Left cardiac atrium (tissue), 4 donors: ENCODE data around the gene DCD. TPM values are rescaled to one million over a fixed set of nuclear protein-coding genes. Genes with fewer than 3 reads are reported as not detected.

Experiments
- ATAC-seq, 2 donors: fragments of 200-7000 bp; cut with Tn5 transposase; one replicate each; pipeline ENCODE4 v1.9.1; 2020; ENCODE audit warnings: mild to moderate bottlenecking in 2 of 2, moderate library complexity in 2 of 2
- DNase-seq: peaks from one replicate; pipeline ENCODE4 v3.0.0-alpha.2; 2020
- intact Hi-C, 2 donors: fragments of 100-400 bp; cut with DNase I; formaldehyde crosslinking; loops; one replicate each; pipeline versions ENCODE4 v1.14.1 to v1.15.1; 2022 to 2023
- total RNA-seq, 2 donors: library from RNA; stranded (reverse); fragmentation: NEBNext Ultra II Directional; extraction: Animal tissue kit (Norgen Biotek cat#: 25700); gene quantifications; one replicate each; pipeline ENCODE4 v1.2.1, GENCODE V29; 2021
- donor health status: DM: no; HTN: yes; CAD: no.
- donor health status: DM: no; HTN: yes; CAD: no; lungs with severe emphysema.
- donor health status: DM: yes; HTN: yes; CAD: no.
- donor health status: Dilated cardiomyopathy.

The DCD gene
- total RNA-seq, 2 donors from 2014 or later: not detected

GRCh38 chr12:54622463-54623183 is 25.5 kb downstream of the DCD start:
- intact Hi-C loops: no loop called here
- ATAC-seq: no peak
- DNase-seq: no peak

DNA sequence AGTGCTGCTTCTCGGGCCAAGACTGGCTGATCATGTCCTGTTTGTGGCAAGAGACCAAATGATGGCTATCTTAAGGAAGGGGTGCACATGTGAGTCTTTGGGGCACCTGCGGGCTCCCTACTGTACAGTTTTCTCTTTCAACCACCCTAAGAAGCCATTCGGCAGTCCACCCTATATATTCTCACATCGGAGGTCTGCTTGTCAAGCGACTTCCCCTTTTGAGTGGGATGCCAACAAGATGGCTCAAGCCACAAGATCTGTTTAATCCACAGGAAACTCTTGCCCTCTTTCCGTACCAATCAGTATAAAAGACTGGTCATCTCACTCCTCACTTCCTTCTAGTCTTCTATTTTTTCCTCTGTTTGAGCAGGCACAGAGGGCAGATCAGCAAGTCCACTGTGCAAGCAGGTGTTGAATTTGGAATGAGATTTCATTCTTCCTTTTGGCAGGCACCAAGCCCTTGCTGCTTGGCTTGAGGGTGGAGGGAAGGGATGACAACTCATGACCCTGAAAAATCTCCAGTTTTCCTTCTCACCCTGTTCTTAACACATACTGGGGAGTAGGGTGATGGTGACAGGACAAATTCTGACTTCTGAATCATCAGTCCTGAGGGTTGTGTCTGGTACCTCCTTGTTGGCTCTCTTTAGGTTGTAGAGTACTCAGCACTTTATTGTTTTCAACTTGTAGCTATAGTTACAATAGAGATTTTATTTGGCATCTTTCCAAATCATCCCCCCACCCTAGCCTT is 31.1 kb downstream of the DCD start:
- no peak for ATAC-seq
- intact Hi-C loops: no loop called here
- DNase-seq: no peak

DNA sequence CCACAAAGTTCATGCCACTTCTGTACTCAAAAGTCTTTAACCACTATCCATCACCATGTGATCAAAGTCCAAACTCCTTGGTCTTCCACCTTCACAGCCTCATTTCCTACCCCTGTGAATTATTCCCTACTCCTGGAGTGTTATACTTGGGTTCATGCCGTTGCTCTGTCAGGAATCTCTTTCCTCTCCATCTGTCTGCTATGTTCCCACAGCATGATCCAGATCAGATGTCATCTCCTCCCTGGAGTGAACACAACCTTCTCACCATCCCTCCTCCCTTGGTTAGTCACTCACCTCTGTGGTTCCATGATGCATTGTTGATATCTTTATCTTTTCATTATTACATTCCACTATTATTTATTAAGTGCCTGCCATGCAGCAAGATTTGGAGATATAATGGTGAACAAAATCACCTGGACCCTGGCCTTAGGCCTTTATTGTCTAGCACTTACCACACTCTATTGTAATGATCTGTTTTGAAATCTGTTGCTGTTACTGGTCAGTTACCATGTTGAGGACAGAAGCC is 35.9 kb downstream of the DCD start:
- intact Hi-C loops: no loop called here
- ATAC-seq (no peak), DNase-seq (no peak)

DNA sequence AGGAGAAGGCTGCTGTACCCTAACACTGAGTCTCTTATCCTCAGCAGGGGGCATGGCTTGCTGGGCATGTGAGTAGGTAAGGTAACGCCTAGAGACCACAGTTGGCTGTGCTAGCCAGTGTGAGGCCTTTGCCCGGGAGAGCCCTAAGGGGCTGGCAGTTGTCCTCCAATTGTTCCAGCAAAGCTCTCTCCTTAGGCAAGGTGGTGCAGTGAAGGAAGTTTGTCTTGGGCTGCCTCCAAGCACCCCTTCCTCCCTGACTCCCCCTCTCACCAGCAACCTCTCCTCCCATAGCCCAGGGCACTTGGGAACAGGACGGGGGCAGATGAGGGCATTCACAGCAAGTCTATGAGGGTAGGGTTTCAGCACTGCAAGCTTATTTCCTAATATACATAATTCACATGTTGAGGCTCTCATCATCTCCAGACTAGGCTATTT is 36.4 kb downstream of the DCD start:
- ATAC-seq (no peak), DNase-seq (no peak)
- intact Hi-C loops: no loop called here

DNA sequence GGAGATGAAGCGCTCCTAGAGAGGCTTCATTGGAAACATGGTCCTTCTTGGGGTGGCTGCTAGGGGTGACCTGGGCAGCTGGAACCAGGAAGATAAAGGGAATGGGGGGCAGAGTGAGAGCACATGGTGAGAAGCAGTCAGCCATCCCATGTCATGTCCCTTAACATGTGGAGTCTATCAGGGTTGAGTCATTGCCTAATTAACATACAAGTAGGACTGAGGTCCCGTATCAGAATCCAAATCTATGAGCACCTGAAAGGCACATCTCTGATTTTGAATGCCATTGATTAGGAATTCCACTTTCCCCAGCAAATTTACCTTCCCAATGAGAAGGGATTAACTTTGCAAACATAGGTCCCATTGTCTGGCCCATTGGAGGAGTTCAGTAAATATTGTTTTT is 39.4 kb downstream of the DCD start:
- no peak for ATAC-seq
- intact Hi-C loops: no loop called here
- DNase-seq: no peak

GRCh38 chr12:54608156-54608555 is 40.0 kb downstream of the DCD start:
- ATAC-seq: no peak
- intact Hi-C loops: no loop called here
- no peak for DNase-seq

- no peak for DNase-seq
- no peak for ATAC-seq
- intact Hi-C loops: no loop called here
Observed at GRCh38 chr12:54606556-54606955, 41.6 kb downstream of the DCD start.

DNA sequence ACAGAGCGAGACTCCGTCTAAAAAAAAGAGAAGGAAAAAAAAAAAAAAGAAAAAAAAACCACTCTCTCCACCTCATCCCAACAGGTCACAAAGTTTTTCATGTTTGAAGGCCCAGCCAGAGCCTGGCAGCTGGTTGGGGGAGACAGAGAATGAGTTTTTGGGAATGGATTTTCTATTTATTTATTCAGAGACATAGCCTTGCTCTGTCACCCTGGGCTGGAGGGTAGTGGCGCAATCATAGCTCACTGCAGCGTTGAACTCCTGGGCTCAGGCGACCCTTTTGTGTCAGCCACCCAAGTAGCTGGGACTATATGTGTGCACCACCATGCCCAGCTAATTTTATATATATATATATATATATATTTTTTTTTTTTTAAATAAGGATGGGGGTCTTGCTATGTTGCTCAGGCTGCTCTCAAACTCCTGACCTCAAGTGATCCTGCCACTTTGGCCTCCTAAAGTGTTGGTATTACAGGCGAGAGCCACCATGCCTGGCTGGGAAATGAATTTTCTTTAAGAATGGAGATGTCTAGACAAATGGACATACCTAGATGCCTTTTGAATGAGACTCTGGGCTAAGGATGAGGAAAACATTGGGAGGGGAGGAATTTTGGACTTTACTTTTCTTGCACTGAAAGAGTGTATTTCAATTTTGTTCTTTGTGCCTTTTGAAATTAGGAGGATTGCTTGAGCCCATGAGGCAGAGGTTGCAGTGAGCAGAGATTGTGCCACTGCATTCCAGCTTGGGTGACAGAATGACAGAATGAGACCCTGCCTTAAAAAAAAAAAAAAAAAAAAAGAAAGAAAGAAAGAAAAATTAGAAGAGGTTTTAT is 42.8 kb downstream of the DCD start:
- intact Hi-C loops: no loop called here
- no peak for ATAC-seq

DNA sequence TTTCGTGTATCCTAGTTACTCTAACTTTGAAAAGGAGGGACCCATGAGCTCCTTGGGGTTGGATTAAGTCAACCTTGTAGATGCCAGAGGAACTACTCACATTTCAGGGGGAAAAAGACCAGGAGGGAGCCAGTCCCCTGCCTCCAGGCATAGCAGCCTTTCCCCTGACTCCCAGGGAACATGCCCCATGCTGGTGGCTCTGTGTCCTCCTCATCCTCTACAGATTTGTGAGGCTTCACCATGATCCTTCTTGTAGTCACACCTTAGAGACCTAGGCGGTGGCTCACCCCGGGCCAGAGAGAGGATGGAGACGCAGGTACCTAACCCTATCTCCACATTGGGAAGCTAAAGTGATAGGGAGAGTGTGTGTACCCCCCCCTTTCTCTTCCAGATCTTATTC is 43.7 kb downstream of the DCD start:
- ATAC-seq (no peak), DNase-seq (no peak)
- intact Hi-C loops: no loop called here

More for the DNA sequence above, 42.8 kb downstream of the DCD start:
- DNase-seq: no peak

DNA sequence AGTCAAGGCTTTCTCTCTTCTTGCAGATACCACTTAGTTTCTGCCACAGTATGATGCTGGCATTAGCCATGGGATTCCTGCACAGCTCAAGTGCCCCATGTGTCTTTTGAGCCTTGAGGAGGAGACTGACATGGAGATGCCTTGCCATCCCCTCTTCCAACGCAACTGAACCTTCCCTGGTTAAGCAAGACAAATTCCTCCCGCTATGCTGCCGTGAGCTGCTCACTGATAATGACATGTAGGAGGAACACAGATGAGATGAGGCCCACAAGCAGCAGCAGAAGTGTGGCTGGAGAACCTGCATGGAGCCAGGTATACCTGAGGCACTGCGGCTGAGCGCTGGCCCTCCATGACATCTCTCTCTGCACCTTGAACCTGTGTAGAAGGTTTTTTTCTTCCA is 44.3 kb downstream of the DCD start:
- no peak for ATAC-seq
- intact Hi-C loops: no loop called here
- DNase-seq: no peak

DNA sequence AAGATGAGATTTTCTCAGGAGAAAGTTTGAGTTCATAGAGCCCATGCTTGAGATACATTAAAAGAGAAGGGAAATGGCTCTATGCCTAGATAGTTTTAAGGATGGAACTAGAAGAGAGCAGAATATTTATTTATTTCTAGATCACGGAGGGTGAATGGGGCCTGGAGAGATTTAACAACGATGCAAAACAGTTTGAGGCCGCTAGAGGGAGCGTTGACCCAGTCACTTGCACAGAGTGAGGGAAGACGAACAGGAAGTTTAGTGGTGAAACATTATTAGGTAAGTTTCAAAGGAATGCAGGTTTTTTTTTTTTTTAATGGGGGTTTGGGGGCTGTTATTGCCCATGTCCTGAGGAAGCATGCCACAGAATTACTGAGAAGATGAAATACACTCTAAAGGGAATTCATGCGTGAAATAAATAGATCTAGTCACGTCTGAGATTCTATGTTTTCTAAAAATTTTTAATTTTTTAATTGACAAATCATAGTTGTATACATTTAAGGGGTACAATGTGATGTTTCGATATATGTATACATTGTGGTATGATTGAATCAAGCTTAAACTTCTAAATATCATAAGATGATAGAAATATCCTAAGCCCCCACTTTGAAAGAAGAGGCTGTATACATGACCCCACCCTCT is 44.9 kb downstream of the DCD start:
- DNase-seq (peak; percentile 41), ATAC-seq (peak; percentile 84 to 87)
- intact Hi-C loops: no loop called here

- ATAC-seq: no peak
- intact Hi-C loops: no loop called here
- DNase-seq: no peak
Observed at GRCh38 chr12:54602661-54603060, 45.5 kb downstream of the DCD start.

- peak in 1 of 2 donors; percentile 50 for ATAC-seq
- DNase-seq: no peak
- intact Hi-C loops: no loop called here
Observed at GRCh38 chr12:54601841-54602240, 46.3 kb downstream of the DCD start.

DNA sequence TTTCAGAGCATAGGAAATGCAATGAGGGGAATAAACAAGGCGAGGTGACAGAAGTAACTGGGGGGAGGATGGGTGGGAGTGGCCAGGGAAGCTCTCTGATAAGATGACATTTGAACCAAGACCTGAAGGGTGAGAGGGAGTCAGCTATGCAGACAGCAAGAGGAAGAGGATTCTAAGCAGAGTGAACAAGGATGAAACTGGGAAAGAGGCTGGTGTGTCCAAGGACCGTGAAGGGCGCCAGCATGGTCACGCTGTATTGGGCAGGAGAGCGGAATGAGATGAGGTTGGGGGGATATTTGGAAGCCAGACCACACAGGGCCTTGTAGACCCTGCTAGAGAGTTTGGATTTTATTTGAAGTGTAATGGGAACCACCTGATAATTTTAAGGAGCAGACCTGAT is 49.2 kb downstream of the DCD start:
- no peak for ATAC-seq
- intact Hi-C loops: no loop called here

GRCh38 chr12:54596526-54596946 is 51.6 kb downstream of the DCD start:
- peak; percentile 61 to 65 for ATAC-seq
- DNase-seq: peak; percentile 65
- intact Hi-C loops: no loop called here

More for the DNA sequence above, 49.2 kb downstream of the DCD start:
- no peak for DNase-seq

DNA sequence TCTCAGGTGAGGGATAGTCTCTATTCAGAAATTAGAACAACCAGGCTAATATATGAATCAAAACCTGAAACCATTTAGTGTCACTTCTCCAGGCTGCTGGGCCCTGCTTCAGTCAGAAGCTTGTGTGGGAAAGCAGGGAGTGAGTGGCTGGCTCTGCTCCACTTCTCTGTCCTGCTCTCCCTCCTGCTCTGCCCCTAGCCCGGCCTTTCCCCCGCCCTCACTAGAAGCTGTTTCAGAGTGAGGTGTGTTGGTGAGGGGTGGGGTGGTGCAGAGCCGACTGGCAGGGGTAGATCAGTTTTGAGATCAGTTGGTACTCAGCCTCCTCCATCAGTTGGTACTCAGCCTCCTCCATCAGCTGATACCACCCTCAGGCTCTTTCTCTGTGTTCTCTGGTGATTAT is 52.7 kb downstream of the DCD start:
- ATAC-seq: no peak
- intact Hi-C loops: no loop called here
- no peak for DNase-seq
